Posterior vena cava (tissue), 2 donors: ENCODE data around the gene BOD1L2. TPM values are rescaled to one million over a fixed set of nuclear protein-coding genes. Genes with fewer than 3 reads are reported as not detected.

Experiments used
- DNase-seq: peaks from one replicate; pipeline ENCODE4 v3.0.0-alpha.2; 2020; ENCODE audit warnings: low spot score
- intact Hi-C, 2 donors: fragments of 100-400 bp; cut with DNase I; formaldehyde crosslinking; loops; one replicate each; pipeline versions ENCODE4 v1.14.1 to v1.14.2; 2022 to 2023
- long read RNA-seq, 2 donors: library from polyadenylated mRNA; unstranded; transcript quantifications; one replicate each; pipeline ENCODE4 v2.0.0, GENCODE V29; 2020 to 2021
- total RNA-seq, 2 donors: library from RNA; stranded (reverse); fragmentation: NEBNext Ultra II Directional; extraction: Animal tissue kit (Norgen Biotek cat#: 25700); gene quantifications; one replicate each; pipeline ENCODE4 v1.2.1, GENCODE V29; 2021
- donor health status: DM: yes; HTN: yes; CAD: no.
- donor health status: DM: yes; HTN: yes; CAD: no.

Gene BOD1L2
- not detected for total RNA-seq
- long read RNA-seq, donor 1: 0 reads
- long read RNA-seq, donor 2: 0 reads

DNA sequence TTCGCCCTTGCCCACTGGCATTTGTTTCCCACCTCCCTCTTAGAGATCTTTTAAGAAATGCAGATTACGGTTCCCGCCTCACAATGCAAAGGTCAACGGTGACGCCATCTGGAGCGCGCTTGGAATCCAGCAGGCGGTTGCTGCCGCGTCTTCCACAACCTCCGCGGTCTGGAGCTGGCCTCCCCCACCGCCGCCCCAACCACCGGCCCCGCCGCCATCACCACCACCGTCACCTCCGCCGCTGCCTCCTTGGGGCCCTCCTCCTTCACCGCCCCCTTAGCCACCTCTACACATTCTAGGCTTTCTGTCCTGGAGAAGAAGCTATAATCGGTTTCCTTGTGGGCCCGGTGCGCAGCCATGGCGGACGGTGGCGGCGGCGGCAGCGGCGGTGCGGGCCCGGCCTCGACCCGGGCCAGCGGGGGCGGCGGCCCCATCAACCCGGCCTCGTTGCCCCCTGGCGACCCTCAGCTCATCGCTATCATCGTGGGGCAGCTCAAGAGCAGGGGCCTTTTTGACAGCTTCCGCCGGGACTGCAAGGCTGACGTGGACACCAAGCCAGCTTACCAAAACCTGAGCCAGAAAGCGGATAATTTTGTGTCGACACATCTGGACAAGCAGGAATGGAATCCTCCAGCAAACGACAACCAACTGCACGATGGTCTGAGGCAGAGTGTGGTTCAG, at the start of gene BOD1L2:
Gene BOD1L2 (plus strand): TSS at position 132 of the 681 bp plus-strand sequence. CDS start 226 bp downstream, at position 358.
- intact Hi-C loops: no loop called here
- no peak for DNase-seq

DNA sequence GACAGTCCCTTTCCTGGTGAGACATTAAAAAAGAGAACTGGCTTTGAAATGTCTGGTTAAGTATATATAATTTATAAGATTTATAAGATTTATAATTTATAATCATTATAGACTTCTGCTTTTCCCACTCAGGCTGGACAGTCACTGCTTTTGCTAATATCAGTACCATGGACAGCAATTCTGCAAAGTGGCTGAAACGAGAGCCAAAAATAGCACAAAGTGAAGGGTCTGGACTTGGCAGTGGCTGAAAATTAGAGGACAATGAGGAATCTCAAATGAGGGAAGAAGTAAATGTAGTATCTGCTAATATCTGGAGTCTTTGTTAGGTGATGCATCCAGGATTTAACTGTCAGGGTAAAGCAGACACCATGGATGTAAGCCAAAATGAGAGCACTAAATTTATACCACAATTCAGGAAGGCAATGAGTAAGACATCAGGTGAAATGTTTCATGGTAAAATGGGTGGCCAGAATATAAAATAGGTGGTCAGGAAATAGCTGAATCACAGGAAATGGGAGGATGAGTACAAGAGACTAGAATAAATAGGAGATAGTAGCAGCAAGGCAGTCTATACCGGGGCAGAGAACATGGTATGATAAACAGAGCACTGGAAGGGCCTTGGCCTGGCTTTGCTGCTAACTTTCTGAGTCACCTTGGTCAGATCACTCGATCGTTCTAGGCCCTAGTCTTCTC, 39.6 kb upstream of the BOD1L2 start:
- no peak for DNase-seq
- intact Hi-C loops: no loop called here

DNA sequence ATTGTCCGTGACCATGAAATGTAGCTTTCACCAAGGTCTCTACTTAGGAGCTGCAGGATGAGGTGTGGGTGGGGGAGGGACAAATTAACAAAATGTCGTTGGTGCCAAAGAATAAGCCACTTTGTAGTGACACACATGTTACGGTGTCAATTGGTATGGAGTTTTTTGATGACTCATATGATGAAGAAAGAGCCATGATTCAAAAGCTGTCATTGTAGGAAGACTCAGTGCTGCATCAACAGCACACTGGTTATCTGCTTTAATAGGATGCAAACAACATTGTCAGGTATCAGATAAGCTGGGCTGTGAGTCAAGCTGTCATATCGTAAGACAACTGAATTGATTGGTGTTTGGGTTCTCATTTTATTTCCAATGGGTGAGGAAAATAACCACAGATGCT, 36.6 kb upstream of the BOD1L2 start:
- DNase-seq: no peak
- intact Hi-C loops: no loop called here

DNA sequence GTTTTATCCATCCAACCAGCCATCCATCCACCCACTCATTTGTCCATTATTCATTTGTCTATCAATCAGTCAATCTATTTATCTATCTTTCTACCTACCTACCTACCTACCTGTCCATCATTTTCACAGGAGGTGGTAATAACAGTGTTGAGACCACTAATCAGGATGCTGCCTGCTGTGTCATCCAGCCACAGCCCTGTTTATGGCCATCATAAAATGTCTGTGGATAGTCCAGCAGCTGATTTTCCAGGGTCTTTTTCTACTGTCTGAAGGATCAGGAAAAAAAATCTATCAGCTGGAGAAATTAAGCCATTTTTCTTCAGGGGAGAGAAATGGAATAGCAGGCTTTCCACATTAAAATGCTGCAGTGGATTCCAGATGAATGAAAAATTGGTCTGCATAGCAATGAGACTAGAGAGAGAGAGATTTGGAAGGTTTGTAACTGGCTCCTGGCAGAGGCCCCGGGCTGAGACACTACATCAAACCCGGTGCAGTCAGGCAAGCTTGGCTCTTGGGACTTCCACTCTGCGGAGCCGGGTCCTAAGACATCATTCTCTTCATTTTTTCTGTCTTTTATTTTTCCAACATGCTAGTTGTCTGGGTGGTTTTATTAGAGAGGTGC, 33.0 kb upstream of the BOD1L2 start:
- no peak for DNase-seq
- intact Hi-C loops: no loop called here

DNA sequence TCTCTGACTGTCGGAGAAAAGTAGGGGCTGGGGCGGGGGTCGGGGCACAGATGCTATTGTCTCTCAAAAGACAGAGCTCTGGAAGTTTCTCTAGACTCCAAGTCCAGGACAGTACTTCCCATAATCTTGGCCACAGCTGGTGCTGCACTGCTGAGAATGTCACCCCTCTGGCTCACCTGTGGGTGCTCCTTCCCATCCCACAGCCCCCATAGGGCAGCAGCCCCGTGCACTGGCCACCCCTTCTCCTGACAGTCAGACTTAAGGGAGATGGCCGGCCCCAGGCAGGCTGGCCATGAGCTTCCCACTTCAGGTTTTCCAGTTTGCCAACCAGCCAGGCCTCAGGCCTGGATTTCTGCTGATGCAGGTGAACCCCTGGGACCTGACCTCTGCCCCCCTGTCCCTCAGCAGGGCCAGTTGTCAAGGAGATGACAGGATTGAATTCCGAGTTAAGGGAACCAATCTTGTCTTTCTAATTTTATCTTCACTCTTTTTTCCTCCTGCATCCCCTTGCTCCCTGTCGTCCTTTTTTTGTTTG, 30.2 kb upstream of the BOD1L2 start:
- no peak for DNase-seq
- intact Hi-C loops: no loop called here

DNA sequence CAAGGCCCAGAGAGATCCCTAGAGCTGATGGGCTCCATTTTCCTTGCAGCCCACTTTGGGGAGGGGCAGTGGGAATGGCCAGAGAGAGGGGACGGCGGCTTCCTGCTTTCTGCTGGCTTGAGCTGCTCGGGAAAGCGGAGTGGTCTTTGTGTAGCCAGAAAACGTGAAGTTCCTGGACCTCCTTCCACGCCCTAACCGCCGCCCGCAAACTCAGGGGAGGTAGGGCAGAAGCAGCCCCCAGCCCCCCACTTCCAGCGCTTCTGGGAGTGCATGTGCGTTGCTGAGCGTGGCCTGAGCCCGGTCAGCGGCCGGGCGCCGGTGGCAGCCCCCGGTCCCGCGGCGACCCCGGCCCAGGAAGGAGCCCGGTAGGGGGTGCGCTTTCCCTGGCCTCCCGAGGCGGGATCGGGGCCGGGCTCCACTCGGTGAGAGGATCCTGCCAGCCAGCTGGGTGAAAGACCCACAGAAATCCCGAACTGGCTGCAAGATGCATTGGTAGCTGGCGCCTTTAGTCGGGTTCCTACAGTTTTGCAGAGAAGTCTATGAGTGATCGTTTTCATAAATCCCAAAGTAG, 25.3 kb upstream of the BOD1L2 start:
- intact Hi-C loops: loop anchor here in 1 of 2 donors (5.0 kb wide), 1 partner anchor 796 kb away; no protein-coding TSS in a partner anchor
- no peak for DNase-seq

DNA sequence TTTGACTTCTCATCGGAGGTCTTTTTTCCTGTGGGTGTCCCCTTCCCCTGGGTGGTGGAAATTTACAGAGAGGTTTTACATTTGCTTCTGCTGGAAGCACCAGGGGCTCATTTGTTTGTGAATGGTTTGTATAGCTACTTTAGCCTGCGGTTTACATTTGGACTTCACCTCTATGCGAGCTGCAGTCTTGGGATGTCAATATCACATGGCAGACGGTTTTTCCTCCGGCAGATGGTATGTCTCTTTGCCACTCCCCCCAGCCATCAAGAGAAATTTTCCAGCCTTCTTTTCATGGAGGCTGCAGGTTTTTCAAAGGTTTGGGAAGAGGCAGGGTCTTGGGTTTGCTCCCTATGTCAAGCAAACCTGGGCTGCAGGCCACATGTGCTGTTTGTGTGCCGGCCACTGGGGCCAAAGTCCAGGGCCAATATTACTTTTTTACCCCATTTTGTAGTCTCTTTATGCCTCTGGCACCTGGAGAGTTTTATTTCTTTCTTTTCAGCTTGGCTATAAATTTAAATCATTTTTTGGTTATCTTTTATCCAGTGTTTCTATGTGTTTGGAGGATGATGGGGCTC, 23.9 kb upstream of the BOD1L2 start:
- intact Hi-C loops: loop anchor here in 1 of 2 donors (5.0 kb wide), 1 partner anchor 794 kb away; no protein-coding TSS in a partner anchor
- no peak for DNase-seq

DNA sequence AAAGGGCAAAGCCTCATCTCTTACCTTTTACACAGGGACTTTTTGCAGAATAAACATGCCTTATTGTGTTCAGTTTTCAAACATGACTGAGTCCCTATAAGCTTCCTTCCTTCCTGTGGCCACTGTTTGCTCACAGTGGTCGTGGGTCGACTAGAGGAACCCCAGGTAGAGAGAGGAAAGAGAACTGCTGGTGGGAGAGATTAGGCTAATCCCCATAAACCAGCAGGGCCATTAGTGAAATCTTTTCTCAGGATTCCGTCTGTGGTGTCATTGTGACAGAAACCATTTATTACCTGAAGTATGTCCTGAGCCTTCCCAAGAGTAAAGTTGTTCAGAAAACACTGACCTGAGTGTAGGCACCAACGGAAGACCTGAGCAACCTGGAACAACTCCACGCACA, 21.3 kb upstream of the BOD1L2 start:
- intact Hi-C loops: no loop called here

DNA sequence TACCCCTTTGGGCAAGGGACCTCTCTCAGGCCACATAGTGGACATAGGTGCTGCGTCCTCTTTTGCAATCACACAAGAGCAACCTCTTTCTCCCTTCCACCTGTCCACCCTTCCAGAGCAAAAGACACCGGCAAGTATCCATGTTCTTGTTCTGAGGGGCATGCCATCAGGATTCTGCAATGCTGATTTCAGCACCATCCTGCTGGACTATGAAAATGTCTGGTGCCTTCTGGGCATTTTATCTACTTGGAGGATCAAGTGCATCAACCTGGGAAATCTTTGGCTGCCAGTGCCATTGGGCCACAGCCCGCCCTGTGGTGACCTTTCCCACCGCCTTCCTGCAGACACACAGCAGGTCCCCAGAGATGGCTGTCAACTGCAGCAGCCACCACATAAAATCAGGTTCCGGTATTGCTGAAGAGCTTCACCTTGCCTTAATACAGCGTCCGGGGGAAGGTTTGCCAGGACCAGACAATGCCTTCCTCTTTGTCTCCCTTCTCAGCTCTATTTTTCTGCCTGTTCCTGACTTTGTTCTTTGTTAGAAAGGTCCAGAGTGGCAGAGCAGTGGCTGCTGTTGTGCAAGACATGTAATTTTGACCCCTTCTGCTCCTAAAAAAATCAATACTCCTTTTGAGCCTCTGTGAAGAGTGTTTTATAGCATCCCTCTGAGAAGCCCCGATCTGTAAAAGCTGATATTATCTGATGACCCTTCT, 18.5 kb upstream of the BOD1L2 start:
- intact Hi-C loops: no loop called here
- no peak for DNase-seq

More for the DNA sequence above, 21.3 kb upstream of the BOD1L2 start:
- no peak for DNase-seq

DNA sequence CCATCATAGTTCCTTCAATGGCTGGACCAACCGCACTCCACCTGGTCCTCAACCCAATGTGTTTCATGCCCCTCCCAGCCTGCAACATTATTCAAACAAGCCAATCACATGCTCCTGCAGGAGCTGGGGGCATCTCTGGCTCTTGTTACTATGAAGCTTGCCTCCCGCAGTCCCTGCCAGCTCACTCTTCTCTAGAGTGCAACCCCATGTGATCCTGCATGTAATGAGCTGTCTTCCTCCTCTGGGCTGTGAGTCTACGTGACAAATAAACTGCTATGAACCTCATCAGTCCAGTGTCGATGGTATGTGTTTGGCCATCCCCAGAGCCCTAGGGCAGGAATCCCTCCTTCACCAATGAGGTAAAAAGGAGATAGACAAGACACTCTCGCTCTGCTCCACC, 15.8 kb upstream of the BOD1L2 start:
- DNase-seq: no peak
- intact Hi-C loops: no loop called here

DNA sequence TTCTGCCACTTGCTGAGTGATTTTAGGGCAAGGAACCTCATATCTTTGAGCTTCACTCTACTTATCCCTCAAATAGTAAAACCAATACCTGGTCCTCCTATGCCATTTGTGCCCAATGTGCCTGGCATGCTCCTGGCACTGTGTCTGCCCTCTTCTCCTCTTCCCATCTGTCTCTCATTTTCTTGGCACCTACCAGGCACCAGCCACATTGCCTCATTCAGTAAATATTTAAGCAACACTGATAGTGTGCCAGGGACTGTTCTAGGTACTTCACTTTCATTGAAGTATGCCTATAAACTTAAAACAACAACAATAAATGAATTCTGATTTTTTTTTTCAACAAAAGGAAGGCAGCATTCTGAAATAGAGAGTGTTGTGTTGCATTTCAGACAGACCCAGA, 15.1 kb upstream of the BOD1L2 start:
- intact Hi-C loops: no loop called here
- DNase-seq: no peak

DNA sequence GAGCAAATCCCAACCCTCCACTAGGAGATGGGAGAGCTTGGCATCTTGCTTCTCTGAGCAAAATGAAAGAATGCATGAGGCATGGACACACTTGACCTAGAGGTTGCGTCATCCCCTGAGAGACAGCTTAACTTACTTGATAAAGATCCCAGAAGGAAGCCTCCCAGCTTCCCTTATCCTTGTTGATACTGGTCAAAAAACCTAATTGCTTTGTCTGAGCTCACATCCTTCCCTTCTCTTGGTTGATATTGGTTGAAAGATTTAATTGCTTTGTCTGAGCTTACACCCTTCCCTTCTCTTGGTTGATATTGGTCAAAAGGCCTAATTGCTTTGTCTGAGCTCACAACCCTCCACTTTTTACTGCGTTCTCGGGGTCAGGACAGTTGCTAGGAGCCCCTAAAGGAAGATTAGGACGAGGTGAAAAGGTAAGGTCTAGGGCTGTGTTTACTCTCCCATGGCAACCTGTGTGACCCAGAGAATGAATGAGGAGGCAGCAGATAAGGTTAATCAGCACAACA, 12.2 kb upstream of the BOD1L2 start:
- intact Hi-C loops: no loop called here
- DNase-seq: no peak

DNA sequence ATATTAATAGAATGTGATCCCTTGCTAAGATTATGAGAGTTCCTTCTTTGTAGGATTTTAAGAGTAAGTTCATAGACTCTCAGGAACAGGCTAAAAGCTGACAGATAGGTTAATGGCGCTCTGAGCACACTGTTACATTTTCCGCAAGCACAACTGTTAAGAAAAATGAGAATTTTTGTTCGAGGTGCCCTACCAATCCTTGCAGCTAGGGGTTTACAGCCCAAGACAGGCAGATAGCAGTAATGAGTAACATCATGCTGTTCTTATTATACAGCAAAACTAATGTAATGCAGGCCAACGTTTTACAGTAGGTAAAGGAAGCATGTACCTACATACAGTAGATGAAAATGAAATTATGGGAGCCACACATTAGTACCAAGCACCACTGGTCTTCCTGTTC, 11.2 kb upstream of the BOD1L2 start:
- no peak for DNase-seq
- intact Hi-C loops: no loop called here

DNA sequence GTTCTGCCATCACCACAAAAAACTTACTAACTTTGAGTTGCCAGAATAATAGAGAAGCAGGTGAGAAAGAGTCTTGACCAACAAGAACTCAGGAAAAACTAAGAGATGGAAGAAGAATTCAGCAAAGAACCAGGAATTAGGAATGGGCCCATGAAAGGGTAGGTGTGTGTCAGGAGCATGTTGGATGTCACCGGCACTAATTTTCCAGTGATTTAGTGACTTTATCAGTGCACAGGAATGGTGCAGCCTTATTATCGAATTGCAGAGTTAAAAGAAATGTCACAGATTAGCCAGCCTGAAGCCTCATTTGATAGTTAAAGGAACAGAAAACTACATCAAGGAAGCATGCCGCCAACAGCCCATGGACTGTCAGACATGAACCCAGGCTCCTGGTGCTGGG, 9.0 kb upstream of the BOD1L2 start:
- intact Hi-C loops: no loop called here
- no peak for DNase-seq

DNA sequence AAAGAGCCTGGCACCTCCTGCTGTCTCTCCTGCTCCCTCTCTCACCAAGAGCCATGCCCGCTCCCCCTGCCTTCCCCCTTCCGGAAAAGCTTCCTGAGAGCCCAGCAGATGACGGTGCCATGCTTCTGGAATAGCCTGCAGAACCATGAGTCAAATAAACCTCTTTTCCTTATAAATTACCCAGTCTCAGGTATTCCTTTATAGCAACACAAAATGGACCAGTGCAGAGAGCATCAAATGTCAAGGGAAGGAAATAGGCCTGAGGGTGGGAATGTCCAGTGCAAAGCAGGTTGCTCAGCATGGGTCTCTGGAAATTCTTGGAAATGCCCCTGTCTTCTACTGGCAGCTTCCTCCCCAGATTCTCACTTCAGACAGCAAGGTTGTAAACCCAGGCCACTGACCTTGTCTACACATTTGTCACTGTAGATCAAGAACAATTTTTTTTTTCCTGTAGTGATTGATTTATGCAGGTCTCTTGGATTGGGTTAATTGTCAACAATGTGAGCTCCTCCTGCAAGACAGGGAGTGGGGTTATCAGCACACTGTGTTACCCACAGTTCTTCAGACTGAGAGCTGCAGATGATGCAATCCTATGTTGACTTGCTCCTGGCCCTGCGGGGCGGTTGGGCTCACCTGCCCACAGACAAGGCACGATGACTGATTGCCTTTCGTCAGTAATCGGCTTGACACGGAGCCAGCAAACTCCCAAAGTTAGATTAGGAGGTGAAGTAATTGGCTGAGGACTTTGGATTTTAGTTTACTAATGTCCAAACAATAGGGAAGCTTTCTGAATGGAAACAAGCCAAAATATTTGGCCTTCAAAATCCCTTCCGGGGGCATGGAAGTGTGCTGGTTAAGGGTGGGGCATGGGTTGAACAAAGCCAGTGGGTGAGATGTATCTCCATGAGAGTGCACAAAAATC, 5.4 kb upstream of the BOD1L2 start:
- no peak for DNase-seq
- intact Hi-C loops: loop anchor here in 1 of 2 donors (1.0 kb wide), 1 partner anchor 38 kb away; no protein-coding TSS in a partner anchor

DNA sequence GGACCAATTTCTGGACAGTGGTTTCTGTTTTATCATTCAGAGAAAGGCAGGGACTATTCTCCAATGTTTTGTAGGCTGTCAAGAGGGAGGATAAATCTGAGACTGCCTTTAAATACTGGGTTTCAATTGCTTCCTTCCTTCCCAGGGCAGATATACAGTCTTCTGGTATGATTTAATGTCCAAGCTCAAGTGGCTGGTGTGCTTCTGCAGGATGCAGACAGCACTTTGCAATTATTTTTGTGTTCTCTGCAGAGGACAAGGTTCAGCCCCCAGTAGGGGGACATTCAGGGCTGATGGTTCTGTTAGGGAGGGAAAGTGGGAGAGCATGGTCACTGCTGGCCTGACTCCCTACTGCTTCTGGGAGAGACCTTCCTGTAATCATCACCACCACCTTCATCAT, 4.6 kb upstream of the BOD1L2 start:
- intact Hi-C loops: loop anchor here in 1 of 2 donors (1.0 kb wide), 1 partner anchor 39 kb away; no protein-coding TSS in a partner anchor
- DNase-seq: no peak

DNA sequence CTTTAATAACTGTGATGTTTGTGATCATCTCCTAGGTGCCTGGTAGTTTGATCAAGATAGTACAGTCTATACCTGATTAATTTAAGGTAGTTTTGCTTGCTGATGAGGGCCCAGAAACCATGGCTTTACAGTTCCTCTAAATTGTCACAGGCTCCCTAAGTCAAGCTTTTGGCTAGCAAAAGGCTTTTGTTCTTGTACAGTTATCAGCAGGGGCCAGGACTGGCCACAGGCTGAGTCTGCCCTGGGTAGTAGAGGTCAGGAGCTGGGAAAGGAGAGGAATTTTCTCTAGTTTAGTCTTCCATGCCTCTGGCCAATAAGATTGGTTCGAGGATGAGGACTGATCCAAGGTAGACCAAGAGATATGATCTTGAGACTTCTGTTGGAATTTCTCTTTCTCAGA, 3.6 kb upstream of the BOD1L2 start:
- intact Hi-C loops: no loop called here
- DNase-seq: no peak

DNA sequence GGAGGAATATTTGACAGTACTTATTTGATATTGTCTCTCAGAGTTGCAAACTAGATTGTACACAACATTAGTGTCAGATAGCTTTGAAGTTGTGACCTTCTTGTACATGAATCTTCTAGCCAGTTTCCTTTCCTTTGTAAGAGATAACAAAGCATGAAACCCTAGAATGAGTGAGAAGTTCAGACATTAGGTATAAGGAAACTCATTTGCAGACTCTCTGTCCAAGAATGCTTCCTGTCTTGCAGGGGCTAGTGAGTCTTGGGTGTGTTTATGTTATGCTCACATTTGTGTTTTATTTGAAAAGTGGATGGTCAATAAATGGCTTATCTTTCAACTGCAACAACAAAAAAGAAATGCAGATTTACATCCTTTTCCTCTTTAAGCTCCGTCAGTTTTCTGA, 1.4 kb downstream of the BOD1L2 start:
- no peak for DNase-seq
- intact Hi-C loops: no loop called here
